Endometrial microvascular endothelial cells (primary cell): ENCODE data around the gene CLCA2. TPM values are rescaled to one million over a fixed set of nuclear protein-coding genes. Genes with fewer than 3 reads are reported as not detected.

ENCODE experiments used
- in situ Hi-C: cut with HindIII; loops from 2 replicates; pipeline ENCODE4 v1.10.0; 2017; ENCODE audit warnings: low sequenced_read_pairs, low pct_unique_long_range_greater_than_20kb; ENCODE audit errors: inconsistent ontology term
- total RNA-seq: library from RNA; depleted of rRNA; stranded (reverse); fragments of >200 nt; gene quantifications from one replicate; pipeline ENCODE4 v1.2.3, GENCODE V29; 2015; ENCODE audit errors: inconsistent ontology term

CLCA2 gene
- total RNA-seq, 1 donor from 2014 or later = not detected

DNA sequence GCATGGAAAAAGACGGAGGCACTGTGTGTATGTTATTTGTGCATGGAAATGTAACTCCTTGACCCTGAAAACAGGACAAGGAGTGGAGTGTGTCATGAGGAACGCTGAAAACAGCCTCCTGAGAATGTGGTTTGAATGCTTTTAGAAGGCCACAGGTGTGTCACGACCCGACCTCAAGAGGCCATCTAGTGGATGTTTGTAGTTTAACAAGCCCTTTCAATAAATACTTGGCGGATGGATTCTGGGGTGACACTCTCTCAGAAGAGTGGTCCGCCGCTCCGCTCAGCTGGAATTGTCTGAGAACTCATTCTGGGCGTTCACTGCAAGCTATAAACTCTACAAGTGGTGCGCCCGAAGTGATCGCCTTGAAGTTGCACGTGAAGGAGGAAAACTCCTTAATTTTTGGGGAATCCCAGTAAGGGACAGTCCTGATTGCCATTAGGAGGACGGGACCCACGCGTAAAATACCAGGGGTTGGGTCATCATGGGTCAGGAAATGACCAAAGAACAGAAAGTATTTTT, 78.2 kb downstream of the CLCA2 start:
- in situ Hi-C loops = loop anchor here (25.0 kb wide), 1 partner anchor 185 kb away; no protein-coding TSS in a partner anchor

DNA sequence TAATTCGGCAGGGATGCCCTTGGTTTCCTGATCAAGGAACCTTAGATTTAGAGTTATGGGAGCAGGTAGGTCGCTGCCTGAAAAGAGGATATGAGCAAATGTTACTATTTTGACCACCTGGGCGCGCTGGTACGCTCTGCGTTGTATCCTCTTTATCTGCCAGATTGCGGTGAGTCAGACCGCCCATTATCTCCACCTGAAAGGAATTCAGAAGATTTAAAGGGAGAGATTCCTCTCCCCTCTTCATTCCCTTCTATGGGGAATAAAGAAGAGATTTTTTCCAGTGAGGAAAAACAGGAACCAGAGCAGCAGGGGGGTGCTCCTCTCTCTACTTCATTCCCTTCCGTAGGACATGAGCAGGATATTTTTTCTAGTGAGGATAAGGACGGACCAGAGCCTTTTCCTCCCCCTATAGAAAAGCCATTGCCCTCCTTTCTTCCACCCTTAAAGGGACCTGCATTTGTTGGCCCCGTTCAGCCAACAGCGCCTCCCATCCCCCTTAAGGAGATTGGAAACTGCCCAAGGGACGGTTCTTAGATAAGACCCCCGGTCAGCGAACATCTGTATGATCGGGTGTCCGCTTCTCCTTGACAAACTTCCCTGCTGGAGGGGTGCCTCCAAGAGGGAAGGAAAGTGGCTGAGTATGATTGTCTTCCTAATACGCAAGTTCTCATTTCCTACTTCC, 78.9 kb downstream of the CLCA2 start:
- in situ Hi-C loops = loop anchor here (25.0 kb wide), 1 partner anchor 184 kb away; no protein-coding TSS in a partner anchor

DNA sequence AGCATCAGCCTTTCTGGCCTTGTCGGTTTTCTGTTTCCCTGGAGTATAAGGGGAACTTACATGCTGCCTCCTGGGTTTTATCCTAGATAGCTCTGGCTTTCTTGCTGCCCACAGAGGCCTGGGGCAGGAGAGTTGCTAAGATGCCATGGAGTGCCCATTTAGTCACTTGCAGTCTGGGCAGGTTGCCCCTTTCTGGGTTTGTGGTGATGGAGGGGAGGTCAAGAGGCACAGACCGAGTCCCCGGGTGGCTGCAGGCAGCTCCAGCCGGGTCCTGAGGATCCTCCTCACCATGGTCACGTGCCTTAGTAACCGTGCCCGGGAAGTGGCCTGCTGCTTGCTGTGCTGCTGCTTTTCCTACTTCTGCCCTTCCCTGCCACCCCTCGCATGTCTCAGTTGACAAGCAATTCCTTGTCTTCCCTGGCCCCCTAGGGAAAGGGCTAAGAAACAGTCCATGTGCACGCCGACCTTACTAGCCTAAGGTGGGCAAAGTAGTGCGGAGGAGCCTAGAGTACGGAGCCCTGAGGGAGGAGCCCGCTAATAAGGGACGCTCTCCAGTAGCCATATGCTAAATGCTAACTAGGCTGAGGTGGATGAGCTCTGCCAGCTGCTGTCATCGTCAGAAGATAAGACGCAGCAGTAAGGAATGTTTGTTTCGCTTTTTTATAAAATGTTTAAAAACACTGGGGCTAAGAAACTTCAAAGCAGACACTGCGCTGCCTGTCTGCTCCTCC, 79.6 kb downstream of the CLCA2 start:
- in situ Hi-C loops = loop anchor here (25.0 kb wide), 1 partner anchor 184 kb away; no protein-coding TSS in a partner anchor

DNA sequence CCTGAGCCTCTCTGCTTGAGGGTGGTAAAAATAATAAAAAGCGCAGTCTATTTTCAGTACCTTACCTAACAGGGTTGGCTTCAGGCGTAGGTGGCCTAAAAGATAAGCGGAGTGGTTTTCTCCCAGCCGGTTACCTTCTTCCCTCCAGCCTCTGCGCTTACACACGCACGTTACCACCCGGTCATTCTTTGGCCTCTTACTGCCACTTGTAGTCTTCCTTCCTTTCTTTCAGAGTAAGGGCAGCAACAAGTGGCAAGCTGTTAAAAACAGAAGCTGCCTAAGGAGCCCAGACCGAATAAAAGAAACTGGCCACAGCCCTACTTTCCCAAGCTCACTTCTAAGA, 80.1 kb downstream of the CLCA2 start:
- in situ Hi-C loops = loop anchor here (25.0 kb wide), 1 partner anchor 183 kb away; no protein-coding TSS in a partner anchor

DNA sequence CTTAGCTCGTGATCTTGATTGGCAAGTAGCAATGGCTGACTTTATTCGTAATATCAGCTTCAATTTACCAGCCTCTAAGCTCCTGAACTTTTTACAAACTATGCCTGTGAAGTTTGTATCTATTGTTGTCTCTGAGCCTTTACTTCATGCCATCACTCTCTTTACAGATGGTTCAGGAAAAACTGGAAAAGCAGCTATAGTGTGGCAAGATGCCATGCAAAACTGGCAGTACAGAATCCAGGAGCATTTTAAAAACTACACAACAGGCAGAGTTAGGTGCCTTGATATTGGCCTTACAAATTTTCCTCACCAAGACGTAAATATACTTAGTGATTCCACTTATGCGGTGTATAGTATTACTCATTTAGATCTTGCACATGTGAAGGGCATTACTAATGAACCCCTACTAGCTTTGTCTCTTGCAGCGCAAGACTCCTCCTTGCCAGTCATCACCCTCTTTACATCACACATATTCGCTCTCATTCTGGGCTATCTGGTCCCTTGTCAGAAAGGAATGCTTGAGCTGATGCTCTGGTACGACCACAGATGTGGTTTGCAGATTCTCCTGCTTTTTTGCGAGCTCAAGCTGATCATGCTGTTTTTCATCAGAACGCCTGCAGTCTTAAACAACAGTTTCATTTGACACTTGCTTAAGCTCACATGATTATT, 81.1 kb downstream of the CLCA2 start:
- in situ Hi-C loops = loop anchor here (25.0 kb wide), 1 partner anchor 182 kb away; no protein-coding TSS in a partner anchor

DNA sequence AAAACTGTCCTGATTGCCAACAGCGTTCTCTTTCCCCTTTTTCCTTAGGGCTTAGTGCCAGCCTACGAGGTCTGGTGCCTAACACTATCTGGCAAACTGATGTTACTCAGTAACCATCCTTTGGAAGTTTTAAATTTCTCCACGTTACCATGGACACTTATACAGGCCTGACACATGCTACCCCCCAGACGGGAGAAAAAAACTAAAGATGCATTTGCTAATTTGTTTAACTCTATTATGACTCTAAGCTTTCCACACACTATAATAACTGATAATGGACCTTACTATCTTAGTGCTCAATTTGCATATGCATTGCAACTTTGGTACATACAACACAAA, 81.6 kb downstream of the CLCA2 start:
- in situ Hi-C loops = loop anchor here (25.0 kb wide), 1 partner anchor 182 kb away; no protein-coding TSS in a partner anchor

Other genes starting within 250 kb of the CLCA2 start
- 27.9 TPM for gene ODF2L, start 27.8 kb upstream of the CLCA2 start, total RNA-seq
- not detected for gene CLCA1, start 44.8 kb downstream of the CLCA2 start, total RNA-seq
- gene CLCA4, start 122.9 kb downstream of the CLCA2 start, total RNA-seq = not detected